ENCODE results near the gene ANLN. TPM values are rescaled to one million over a fixed set of nuclear protein-coding genes. Genes with fewer than 3 reads are reported as not detected.

The ANLN gene
- total RNA-seq, 1 donor from 2014 or later = 2.4 TPM

- TF ChIP-seq, protein P1, sequence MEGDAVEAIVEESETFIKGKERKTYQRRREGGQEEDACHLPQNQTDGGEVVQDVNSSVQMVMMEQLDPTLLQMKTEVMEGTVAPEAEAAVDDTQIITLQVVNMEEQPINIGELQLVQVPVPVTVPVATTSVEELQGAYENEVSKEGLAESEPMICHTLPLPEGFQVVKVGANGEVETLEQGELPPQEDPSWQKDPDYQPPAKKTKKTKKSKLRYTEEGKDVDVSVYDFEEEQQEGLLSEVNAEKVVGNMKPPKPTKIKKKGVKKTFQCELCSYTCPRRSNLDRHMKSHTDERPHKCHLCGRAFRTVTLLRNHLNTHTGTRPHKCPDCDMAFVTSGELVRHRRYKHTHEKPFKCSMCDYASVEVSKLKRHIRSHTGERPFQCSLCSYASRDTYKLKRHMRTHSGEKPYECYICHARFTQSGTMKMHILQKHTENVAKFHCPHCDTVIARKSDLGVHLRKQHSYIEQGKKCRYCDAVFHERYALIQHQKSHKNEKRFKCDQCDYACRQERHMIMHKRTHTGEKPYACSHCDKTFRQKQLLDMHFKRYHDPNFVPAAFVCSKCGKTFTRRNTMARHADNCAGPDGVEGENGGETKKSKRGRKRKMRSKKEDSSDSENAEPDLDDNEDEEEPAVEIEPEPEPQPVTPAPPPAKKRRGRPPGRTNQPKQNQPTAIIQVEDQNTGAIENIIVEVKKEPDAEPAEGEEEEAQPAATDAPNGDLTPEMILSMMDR (IDR thresholded peaks at IDR 0.05; ENCODE audit: insufficient read depth, low read length, severe bottlenecking) = no peak
- FAIRE-seq (no peak), DNase-seq (ENCODE audit: low read depth) (peak; percentile 58)
- no peak overlapping the region for H3K4me3 ChIP-seq (ENCODE audit: low read depth, low read length)
- no peaks in the 10 kb centered on the region for H3K27me3 ChIP-seq (ENCODE audit: control insufficient read depth, insufficient read depth, low read length)
- no peaks in the 10 kb centered on the region for H3K36me3 ChIP-seq (ENCODE audit: control insufficient read depth, insufficient read depth, low read length)
Measured at GRCh38 chr7:36391436-36392198, 2.0 kb downstream of the ANLN start.

DNA sequence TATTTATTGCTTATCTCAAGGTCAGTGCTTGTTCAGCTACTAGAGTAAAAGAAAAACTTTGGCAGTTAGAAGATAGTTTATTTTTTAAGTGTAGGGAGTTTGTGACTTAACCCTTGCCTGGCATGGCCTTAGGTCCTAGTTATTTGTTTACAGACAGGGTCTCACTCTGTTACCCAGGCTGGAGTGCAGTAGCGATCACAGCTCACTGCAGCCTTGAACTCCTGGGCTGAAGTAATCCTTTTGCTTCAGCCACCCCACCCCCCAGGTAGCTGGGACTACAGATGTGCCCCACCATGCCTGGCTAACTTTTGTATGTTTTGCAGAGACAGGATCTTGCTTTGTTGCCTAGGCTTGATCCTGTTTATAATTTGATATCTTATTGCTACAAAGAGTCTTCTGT, 4.2 kb downstream of the ANLN start:
- DNase-seq (ENCODE audit: low read depth) (no peak), FAIRE-seq (no peak)
- TF ChIP-seq, protein P1 (IDR thresholded peaks at IDR 0.05; ENCODE audit: insufficient read depth, low read length, severe bottlenecking) = no peak
- Histone ChIP-seq H3K4me3 (ENCODE audit: low read depth, low read length) (no peak overlapping the region), H3K27me3 (ENCODE audit: control insufficient read depth, insufficient read depth, low read length) (no peaks in the 10 kb centered on the region), H3K36me3 (ENCODE audit: control insufficient read depth, insufficient read depth, low read length) (no peaks in the 10 kb centered on the region)

DNA sequence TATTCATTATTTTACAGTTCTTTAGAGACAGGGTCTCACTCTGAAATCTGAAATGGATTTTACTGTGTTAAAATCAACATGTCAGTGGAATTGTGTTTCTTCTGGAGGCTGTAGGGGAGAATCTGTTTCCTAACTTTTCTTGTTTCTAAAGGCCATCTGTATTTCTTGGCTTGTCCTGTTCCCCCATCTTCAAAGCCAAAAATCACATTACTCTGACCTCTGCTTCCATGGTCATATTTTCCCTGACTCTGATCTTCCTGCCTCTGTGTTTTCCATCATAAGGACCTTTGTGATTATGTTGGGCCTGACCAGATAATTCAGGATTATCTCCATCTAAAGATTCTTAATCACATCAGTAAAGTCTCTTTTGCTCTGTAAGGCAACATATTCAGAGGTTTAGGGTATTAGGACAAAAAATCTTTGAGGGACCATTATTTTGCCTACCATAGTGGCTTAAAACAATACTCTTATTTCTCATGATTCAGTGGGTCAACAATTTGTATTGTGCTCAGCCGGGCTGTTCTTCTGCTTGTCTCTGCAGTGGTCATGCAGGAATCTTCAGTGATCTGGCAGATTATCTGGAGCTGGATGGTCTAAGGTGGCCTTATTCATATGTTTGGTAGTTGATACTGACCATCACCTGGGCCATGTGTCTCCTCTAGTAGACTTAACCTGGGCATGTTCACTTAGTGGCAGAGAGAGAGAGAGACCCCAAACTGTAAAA, 5.7 kb downstream of the ANLN start:
- Histone ChIP-seq H3K4me3 (ENCODE audit: low read depth, low read length) (no peak overlapping the region), H3K36me3 (ENCODE audit: control insufficient read depth, insufficient read depth, low read length) (no peaks in the 10 kb centered on the region), H3K27me3 (ENCODE audit: control insufficient read depth, insufficient read depth, low read length) (no peaks in the 10 kb centered on the region)
- FAIRE-seq = no peak
- DNase-seq (ENCODE audit: low read depth) = no peak
- TF ChIP-seq, protein P1 (IDR thresholded peaks at IDR 0.05; ENCODE audit: insufficient read depth, low read length, severe bottlenecking) = no peak

DNA sequence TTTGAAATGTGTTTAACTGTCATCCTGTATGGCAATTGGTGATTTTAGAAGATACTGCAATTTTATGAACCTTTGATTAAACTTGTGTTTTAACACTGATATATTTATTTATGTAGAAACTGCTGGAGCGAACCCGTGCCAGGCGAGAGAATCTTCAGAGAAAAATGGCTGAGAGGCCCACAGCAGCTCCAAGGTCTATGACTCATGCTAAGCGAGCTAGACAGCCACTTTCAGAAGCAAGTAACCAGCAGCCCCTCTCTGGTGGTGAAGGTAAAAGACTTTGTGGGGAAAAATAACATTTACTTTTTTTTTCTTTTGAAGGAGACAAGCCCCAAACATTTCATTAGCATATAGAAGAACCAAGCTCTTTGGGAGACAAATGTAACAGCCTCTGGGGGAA, 6.5 kb downstream of the ANLN start:
- Histone ChIP-seq H3K4me3 (ENCODE audit: low read depth, low read length) (no peak overlapping the region), H3K36me3 (ENCODE audit: control insufficient read depth, insufficient read depth, low read length) (no peaks in the 10 kb centered on the region), H3K27me3 (ENCODE audit: control insufficient read depth, insufficient read depth, low read length) (no peaks in the 10 kb centered on the region)
- no peak for DNase-seq (ENCODE audit: low read depth)
- TF ChIP-seq, protein P1 (IDR thresholded peaks at IDR 0.05; ENCODE audit: insufficient read depth, low read length, severe bottlenecking) = no peak
- no peak for FAIRE-seq

GRCh38 chr7:36400036-36400435, 10.4 kb downstream of the ANLN start:
- no peak for FAIRE-seq
- Histone ChIP-seq H3K27me3 (ENCODE audit: control insufficient read depth, insufficient read depth, low read length) (no peaks in the 10 kb centered on the region), H3K4me3 (ENCODE audit: low read depth, low read length) (no peak overlapping the region), H3K36me3 (ENCODE audit: control insufficient read depth, insufficient read depth, low read length) (no peaks in the 10 kb centered on the region)
- DNase-seq (ENCODE audit: low read depth) = no peak
- TF ChIP-seq, protein P1 (IDR thresholded peaks at IDR 0.05; ENCODE audit: insufficient read depth, low read length, severe bottlenecking) = no peak
